Activated CD8-positive, alpha-beta T cell treated with anti-CD3 and anti-CD28 coated beads, Interleukin-2, amount 10 ng/mL, durations not matched to agents 7 days and 5 days (primary cell): ENCODE data around the gene TXNDC17. TPM values are rescaled to one million over a fixed set of nuclear protein-coding genes. Genes with fewer than 3 reads are reported as not detected.

ENCODE experiments used
- ATAC-seq: fragments of 150-1000 bp; cut with Tn5 transposase; one replicate; pipeline ENCODE4 v1.10.0; 2021; ENCODE audit warnings: moderate library complexity
- CTCF ChIA-PET: fragments of 350-600 bp; sonication (Branson Sonifier 250); formaldehyde crosslinking; loops from one replicate; lab custom pipeline; 2021; ENCODE audit warnings: antibody characterized with exemption; lab: Charles Lee
- POLR2A ChIA-PET: fragments of 350-600 bp; sonication (Branson Sonifier 250); formaldehyde crosslinking; loops from one replicate; lab custom pipeline; 2021; ENCODE audit warnings: antibody characterized with exemption; lab: Charles Lee
- DNase-seq: peaks from one replicate; pipeline ENCODE4 v3.0.0-alpha.2; 2020
- H3K27ac Mint-ChIP-seq: one replicate; pipeline ENCODE4 v1.8.0; 2021; ENCODE audit warnings: mild to moderate bottlenecking, mixed read lengths
- H3K27me3 Mint-ChIP-seq: one replicate; pipeline ENCODE4 v1.8.0; 2021; ENCODE audit warnings: low read depth, mixed read lengths
- H3K36me3 Mint-ChIP-seq: one replicate; pipeline ENCODE4 v1.8.0; 2021; ENCODE audit warnings: low read depth, mixed read lengths
- H3K4me1 Mint-ChIP-seq: one replicate; pipeline ENCODE4 v1.8.0; 2021; ENCODE audit warnings: low read depth, mixed read lengths
- H3K4me3 Mint-ChIP-seq: one replicate; pipeline ENCODE4 v1.8.0; 2021; ENCODE audit warnings: mild to moderate bottlenecking, mixed read lengths
- H3K9me3 Mint-ChIP-seq: one replicate; pipeline ENCODE4 v1.8.0; 2022; ENCODE audit warnings: mixed read lengths; ENCODE audit not compliant: insufficient read depth
- total RNA-seq, 2 experiments: library from RNA; stranded (reverse); gene quantifications; one replicate each; pipeline ENCODE4 v1.2.3, GENCODE V29; 2021

The TXNDC17 gene
- total RNA-seq, 2 experiments from 2014 or later = 81.8 to 94.7 TPM

DNA sequence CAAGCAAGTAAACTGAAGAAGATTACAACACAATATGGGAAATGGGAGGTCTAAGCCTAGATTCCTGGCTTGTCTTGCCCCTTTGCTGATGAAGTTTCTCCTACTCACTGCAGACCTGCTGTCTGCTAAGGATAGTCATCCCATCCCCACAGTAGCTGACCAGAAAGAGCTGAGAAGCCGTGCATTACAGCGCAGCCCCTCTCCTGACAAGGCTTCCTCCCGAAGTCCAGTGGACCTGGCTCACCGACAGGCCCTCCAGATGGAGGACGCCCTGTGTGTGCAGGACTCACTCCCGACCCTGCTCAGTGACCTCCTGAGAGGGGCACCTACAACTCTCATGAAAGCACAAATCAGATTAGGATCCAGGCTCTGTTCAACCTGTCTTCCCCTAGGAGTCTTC, 35.7 kb upstream of the TXNDC17 start:
- Mint-ChIP-seq H3K27ac (no peak overlapping the region), H3K9me3 (no peaks in the 10 kb centered on the region), H3K4me3 (no peak overlapping the region), H3K27me3 (no peaks in the 10 kb centered on the region), H3K36me3 (peaks cover 34% of the 10 kb centered on the region), H3K4me1 (no peaks in the 10 kb centered on the region)
- DNase-seq = no peak
- ChIA-PET POLR2A (no interaction called here), CTCF (no interaction called here)
- ATAC-seq = no peak

DNA sequence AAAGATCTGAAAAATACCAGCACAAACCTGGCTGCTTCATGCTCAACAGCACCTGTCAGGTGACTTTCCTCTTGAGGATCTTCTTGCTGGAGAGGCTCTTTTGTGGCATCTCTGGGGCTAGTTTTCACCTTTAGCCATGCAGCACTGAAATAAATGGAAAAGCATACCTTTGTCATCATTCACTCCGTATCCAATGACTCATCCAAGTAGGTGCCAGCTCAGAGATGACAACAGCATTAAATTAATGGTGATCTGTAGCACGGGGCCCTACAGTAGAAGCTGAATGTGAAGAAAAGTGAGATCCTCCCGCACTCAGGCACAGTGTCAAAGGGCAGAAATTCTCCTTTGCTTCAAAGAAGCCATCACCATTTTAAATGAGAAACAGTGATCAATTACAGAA, 32.5 kb upstream of the TXNDC17 start:
- H3K4me1 Mint-ChIP-seq = no peaks in the 10 kb centered on the region
- ChIA-PET POLR2A (no interaction called here), CTCF (interaction anchor here (1.0 to 2.2 kb wide), 2 partner anchors 136 kb away, joined by 3 to 9 read pairs; no protein-coding TSS in a partner anchor)
- H3K27ac Mint-ChIP-seq = no peak overlapping the region
- H3K36me3 Mint-ChIP-seq = peaks cover 32% of the 10 kb centered on the region
- H3K9me3 Mint-ChIP-seq = no peaks in the 10 kb centered on the region
- no peak overlapping the region for H3K4me3 Mint-ChIP-seq
- DNase-seq = no peak
- no peak for ATAC-seq
- no peaks in the 10 kb centered on the region for H3K27me3 Mint-ChIP-seq

GRCh38 chr17:6610011-6610410, 30.8 kb upstream of the TXNDC17 start:
- Mint-ChIP-seq H3K4me3 (no peak overlapping the region), H3K4me1 (no peaks in the 10 kb centered on the region), H3K27me3 (no peaks in the 10 kb centered on the region), H3K9me3 (no peaks in the 10 kb centered on the region), H3K27ac (no peak overlapping the region), H3K36me3 (peaks cover 32% of the 10 kb centered on the region)
- ATAC-seq (no peak), DNase-seq (no peak)
- CTCF ChIA-PET = interaction anchor here (1.4 to 2.2 kb wide), 2 partner anchors 13 to 138 kb away, joined by 6 to 9 read pairs; no protein-coding TSS in a partner anchor
- POLR2A ChIA-PET = no interaction called here

GRCh38 chr17:6611231-6611630, 29.6 kb upstream of the TXNDC17 start:
- POLR2A ChIA-PET = no interaction called here

GRCh38 chr17:6623941-6624340, 16.9 kb upstream of the TXNDC17 start:
- Mint-ChIP-seq H3K36me3 (peaks cover 32% of the 10 kb centered on the region), H3K9me3 (no peaks in the 10 kb centered on the region)
- CTCF ChIA-PET = no interaction called here

More at GRCh38 chr17:6611231-6611630, 29.6 kb upstream of the TXNDC17 start:
- H3K4me1 Mint-ChIP-seq = no peaks in the 10 kb centered on the region
- H3K27ac Mint-ChIP-seq = no peak overlapping the region
- DNase-seq = no peak
- no peaks in the 10 kb centered on the region for H3K27me3 Mint-ChIP-seq
- ATAC-seq = no peak
- H3K9me3 Mint-ChIP-seq = no peaks in the 10 kb centered on the region
- CTCF ChIA-PET = no interaction called here
- no peak overlapping the region for H3K4me3 Mint-ChIP-seq
- H3K36me3 Mint-ChIP-seq = peaks cover 35% of the 10 kb centered on the region

DNA sequence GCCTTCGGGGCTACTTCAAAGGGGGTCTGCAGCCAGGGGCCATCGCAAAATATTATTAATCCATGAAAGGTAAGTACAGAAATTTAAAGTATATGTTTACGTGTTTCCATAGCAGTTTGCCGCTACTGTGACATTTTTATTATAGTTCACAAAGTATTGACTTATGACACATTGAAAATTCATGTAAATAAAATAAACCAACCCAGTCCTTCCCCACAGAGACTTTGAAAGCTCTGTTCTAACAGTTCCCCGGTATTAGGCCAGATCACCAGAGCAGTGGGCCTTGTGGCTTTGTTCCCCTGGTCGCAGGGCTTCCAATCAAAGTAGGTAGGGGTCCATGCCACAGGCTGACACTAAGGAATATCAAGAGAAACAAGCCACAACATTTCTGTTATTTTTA, 14.2 kb upstream of the TXNDC17 start:
- Mint-ChIP-seq H3K27me3 (no peaks in the 10 kb centered on the region), H3K27ac (no peak overlapping the region), H3K4me3 (no peak overlapping the region), H3K9me3 (no peaks in the 10 kb centered on the region), H3K36me3 (peaks cover 32% of the 10 kb centered on the region), H3K4me1 (no peaks in the 10 kb centered on the region)
- DNase-seq (no peak), ATAC-seq (no peak)
- ChIA-PET CTCF (no interaction called here), POLR2A (no interaction called here)

More at GRCh38 chr17:6623941-6624340, 16.9 kb upstream of the TXNDC17 start:
- ATAC-seq = no peak
- Mint-ChIP-seq H3K4me3 (no peak overlapping the region), H3K27ac (no peak overlapping the region), H3K27me3 (no peaks in the 10 kb centered on the region), H3K4me1 (no peaks in the 10 kb centered on the region)
- DNase-seq = no peak
- POLR2A ChIA-PET = interaction anchor here (0.6 kb wide), 1 partner anchor 17 kb away, joined by 3 read pairs; the partner anchor contains the start of gene TXNDC17

DNA sequence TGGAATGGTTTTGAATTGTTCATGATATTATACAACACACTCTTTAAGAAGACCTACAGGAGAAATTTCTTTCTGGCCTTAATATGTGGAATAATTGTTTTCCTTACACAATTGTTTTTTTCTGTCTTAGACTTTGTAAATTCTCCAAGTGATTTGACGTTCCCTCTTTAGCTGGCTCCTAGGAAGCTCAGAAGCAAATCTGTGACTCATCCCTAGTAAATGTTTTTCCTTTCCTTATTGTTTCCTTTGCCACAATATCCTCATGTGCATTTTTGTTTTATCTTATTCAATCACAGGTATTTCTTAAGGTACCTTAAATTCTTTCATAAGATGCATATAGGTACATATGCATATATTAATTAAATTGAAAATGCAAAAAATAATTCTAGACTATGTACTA, 13.8 kb upstream of the TXNDC17 start:
- no peak for ATAC-seq
- no peak for DNase-seq
- Mint-ChIP-seq H3K27me3 (no peaks in the 10 kb centered on the region), H3K27ac (no peak overlapping the region), H3K4me1 (no peaks in the 10 kb centered on the region), H3K9me3 (no peaks in the 10 kb centered on the region), H3K4me3 (no peak overlapping the region), H3K36me3 (peaks cover 32% of the 10 kb centered on the region)
- ChIA-PET POLR2A (no interaction called here), CTCF (no interaction called here)

GRCh38 chr17:6630390-6630789, 10.5 kb upstream of the TXNDC17 start:
- Mint-ChIP-seq H3K4me1 (no peaks in the 10 kb centered on the region), H3K9me3 (no peaks in the 10 kb centered on the region), H3K36me3 (peaks cover 46% of the 10 kb centered on the region), H3K4me3 (no peak overlapping the region), H3K27me3 (no peaks in the 10 kb centered on the region), H3K27ac (no peak overlapping the region)
- ChIA-PET POLR2A (no interaction called here), CTCF (no interaction called here)
- no peak for ATAC-seq
- DNase-seq = no peak

GRCh38 chr17:6632530-6632929, 8.3 kb upstream of the TXNDC17 start:
- POLR2A ChIA-PET = no interaction called here
- CTCF ChIA-PET = no interaction called here
- DNase-seq (no peak), ATAC-seq (no peak)
- Mint-ChIP-seq H3K9me3 (no peaks in the 10 kb centered on the region), H3K36me3 (peaks cover 45% of the 10 kb centered on the region), H3K27me3 (no peaks in the 10 kb centered on the region), H3K27ac (no peak overlapping the region), H3K4me3 (no peak overlapping the region), H3K4me1 (no peaks in the 10 kb centered on the region)

DNA sequence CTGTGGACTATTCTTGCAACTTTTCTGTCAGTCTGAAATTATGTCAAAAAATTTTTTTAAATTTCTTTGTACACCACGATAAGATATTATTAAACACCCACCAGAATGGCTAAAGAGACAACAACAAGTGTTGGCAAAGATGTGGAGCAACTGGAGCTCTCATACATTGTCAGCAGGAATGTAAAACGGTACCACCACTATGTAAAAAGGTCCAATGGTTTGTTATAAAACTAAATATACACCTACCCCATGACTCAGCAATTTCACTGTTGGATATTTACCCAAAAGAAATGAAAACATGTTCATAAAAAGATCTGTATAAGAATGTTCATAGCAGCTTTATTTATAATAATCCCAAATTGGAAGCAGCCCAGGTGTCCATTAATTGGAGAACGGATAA, 7.6 kb upstream of the TXNDC17 start:
- ChIA-PET POLR2A (no interaction called here), CTCF (no interaction called here)
- Mint-ChIP-seq H3K4me3 (no peak overlapping the region), H3K9me3 (no peaks in the 10 kb centered on the region), H3K27me3 (no peaks in the 10 kb centered on the region), H3K36me3 (peaks cover 38% of the 10 kb centered on the region), H3K4me1 (peaks cover 7% of the 10 kb centered on the region), H3K27ac (no peak overlapping the region)
- no peak for DNase-seq
- ATAC-seq = no peak

GRCh38 chr17:6636105-6636504, 4.8 kb upstream of the TXNDC17 start:
- ATAC-seq (no peak), DNase-seq (no peak)
- Mint-ChIP-seq H3K27ac (no peak overlapping the region), H3K4me1 (peaks cover 22% of the 10 kb centered on the region), H3K4me3 (no peak overlapping the region), H3K36me3 (peaks cover 31% of the 10 kb centered on the region), H3K9me3 (no peaks in the 10 kb centered on the region), H3K27me3 (no peaks in the 10 kb centered on the region)
- POLR2A ChIA-PET = no interaction called here
- CTCF ChIA-PET = interaction anchor here (0.7 kb wide), 1 partner anchor 59 kb away, joined by 3 read pairs; no protein-coding TSS in a partner anchor

GRCh38 chr17:6636616-6637457, 4.0 kb upstream of the TXNDC17 start:
- Mint-ChIP-seq H3K4me3 (no peak overlapping the region), H3K27ac (no peak overlapping the region), H3K9me3 (no peaks in the 10 kb centered on the region), H3K4me1 (peaks cover 27% of the 10 kb centered on the region), H3K36me3 (peaks cover 32% of the 10 kb centered on the region), H3K27me3 (no peaks in the 10 kb centered on the region)
- no peak for DNase-seq
- CTCF ChIA-PET = interaction anchor here (3.1 kb wide), 1 partner anchor 12 kb away, joined by 11 read pairs; no protein-coding TSS in a partner anchor
- POLR2A ChIA-PET = interaction anchor here (0.6 kb wide), 1 partner anchor 1151 kb away, joined by 4 read pairs; the partner anchor contains the start of gene DERL2
- ATAC-seq = no peak
